ENCODE results near the gene PDCD7. TPM values are rescaled to one million over a fixed set of nuclear protein-coding genes. Genes with fewer than 3 reads are reported as not detected.

Gene PDCD7
- total RNA-seq, 1 experiment from 2014 or later = 19.7 TPM

- Histone ChIP-seq H3K27ac (ENCODE audit: low read length) (no peak overlapping the region), H3K36me3 (ENCODE audit: control insufficient read depth, insufficient read depth, low read length) (peaks cover 55% of the 10 kb centered on the region), H3K9me3 (ENCODE audit: control insufficient read depth, insufficient read depth, low read depth, low read length) (no peaks in the 10 kb centered on the region), H3K4me3 (ENCODE audit: low read depth in 2 of 2, low read length in 2 of 2) (no peak overlapping the region), H3K4me1 (ENCODE audit: control insufficient read depth, insufficient read depth, low read length) (no peaks in the 10 kb centered on the region), H3K27me3 (ENCODE audit: control insufficient read depth, insufficient read depth, low read length) (no peaks in the 10 kb centered on the region)
- TF ChIP-seq, protein P1, sequence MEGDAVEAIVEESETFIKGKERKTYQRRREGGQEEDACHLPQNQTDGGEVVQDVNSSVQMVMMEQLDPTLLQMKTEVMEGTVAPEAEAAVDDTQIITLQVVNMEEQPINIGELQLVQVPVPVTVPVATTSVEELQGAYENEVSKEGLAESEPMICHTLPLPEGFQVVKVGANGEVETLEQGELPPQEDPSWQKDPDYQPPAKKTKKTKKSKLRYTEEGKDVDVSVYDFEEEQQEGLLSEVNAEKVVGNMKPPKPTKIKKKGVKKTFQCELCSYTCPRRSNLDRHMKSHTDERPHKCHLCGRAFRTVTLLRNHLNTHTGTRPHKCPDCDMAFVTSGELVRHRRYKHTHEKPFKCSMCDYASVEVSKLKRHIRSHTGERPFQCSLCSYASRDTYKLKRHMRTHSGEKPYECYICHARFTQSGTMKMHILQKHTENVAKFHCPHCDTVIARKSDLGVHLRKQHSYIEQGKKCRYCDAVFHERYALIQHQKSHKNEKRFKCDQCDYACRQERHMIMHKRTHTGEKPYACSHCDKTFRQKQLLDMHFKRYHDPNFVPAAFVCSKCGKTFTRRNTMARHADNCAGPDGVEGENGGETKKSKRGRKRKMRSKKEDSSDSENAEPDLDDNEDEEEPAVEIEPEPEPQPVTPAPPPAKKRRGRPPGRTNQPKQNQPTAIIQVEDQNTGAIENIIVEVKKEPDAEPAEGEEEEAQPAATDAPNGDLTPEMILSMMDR (IDR thresholded peaks at IDR 0.05) = no peak
- TF ChIP-seq POLR2AphosphoS5 (IDR thresholded peaks at IDR 0.05; ENCODE audit: low read depth, low read length) = no peak
- TF ChIP-seq TCF7L2 (IDR thresholded peaks at IDR 0.05; ENCODE audit: low read depth, low read length) = no peak
- TF ChIP-seq SIN3A (IDR thresholded peaks at IDR 0.05; ENCODE audit: borderline replicate concordance, insufficient read depth, low read depth, low read length) = no peak
- TF ChIP-seq REST (IDR thresholded peaks at IDR 0.05; ENCODE audit: insufficient read depth in 1 of 2, low read depth in 2 of 2, low read length in 1 of 2) = no peak
- in situ Hi-C loops (cut with HindIII; ENCODE audit: low pct_unique_long_range_greater_than_20kb, low sequenced_read_pairs) (no loop called here), intact Hi-C loops (cut with micrococcal nuclease; ENCODE audit: unreplicated experiment) (no loop called here)
- BruUV-seq (replicated peaks) = no TSS peak
- ATAC-seq (no peak), DNase-seq (ENCODE audit: low read depth, low spot score) (no peak)
- CTCF ChIA-PET = no interaction called here
- POLR2A ChIA-PET = no interaction called here
Observed at GRCh38 chr15:65156692-65157091, 23.1 kb upstream of the PDCD7 start.

GRCh38 chr15:65154720-65155119 is 21.1 kb upstream of the PDCD7 start:
- TF ChIP-seq SIN3A (IDR thresholded peaks at IDR 0.05; ENCODE audit: borderline replicate concordance, insufficient read depth, low read depth, low read length) = no peak
- no peak for TF ChIP-seq POLR2AphosphoS5 (IDR thresholded peaks at IDR 0.05; ENCODE audit: low read depth, low read length)
- no peak for TF ChIP-seq TCF7L2 (IDR thresholded peaks at IDR 0.05; ENCODE audit: low read depth, low read length)
- TF ChIP-seq, protein P1 (IDR thresholded peaks at IDR 0.05) = no peak
- TF ChIP-seq REST (IDR thresholded peaks at IDR 0.05; ENCODE audit: insufficient read depth in 1 of 2, low read depth in 2 of 2, low read length in 1 of 2) = no peak
- ChIA-PET CTCF (no interaction called here), POLR2A (no interaction called here)
- Histone ChIP-seq H3K9me3 (ENCODE audit: control insufficient read depth, insufficient read depth, low read depth, low read length) (no peaks in the 10 kb centered on the region), H3K27ac (ENCODE audit: low read length) (no peak overlapping the region), H3K27me3 (ENCODE audit: control insufficient read depth, insufficient read depth, low read length) (no peaks in the 10 kb centered on the region), H3K4me1 (ENCODE audit: control insufficient read depth, insufficient read depth, low read length) (no peaks in the 10 kb centered on the region), H3K4me3 (ENCODE audit: low read depth in 2 of 2, low read length in 2 of 2) (no peak overlapping the region), H3K36me3 (ENCODE audit: control insufficient read depth, insufficient read depth, low read length) (peaks cover 53% of the 10 kb centered on the region)
- intact Hi-C loops (cut with micrococcal nuclease; ENCODE audit: unreplicated experiment) (no loop called here), in situ Hi-C loops (cut with HindIII; ENCODE audit: low pct_unique_long_range_greater_than_20kb, low sequenced_read_pairs) (no loop called here)
- DNase-seq (ENCODE audit: low read depth, low spot score) = no peak
- no peak for ATAC-seq
- no TSS peak for BruUV-seq (replicated peaks)

Data from Panc1 (cell line).